Measurements from ENCODE around the gene KLHL22.
"Not testable (repeated sequence)": the region's sequence is repeated elsewhere in the genome, so short reads cannot be mapped to it uniquely, and the experiment has no call there.

- TF ChIP-seq CTCF, EZH2phosphoT487 (IDR thresholded peaks at IDR 0.05; ENCODE audit: low read length): not testable (repeated sequence)
Measured at GRCh38 chr22:20470525-20470924, 25.1 kb downstream of the KLHL22 start.
